Activated T-helper 17 cell treated with anti-CD3 and anti-CD28 coated beads, Interleukin-2, amount 50 U/mL, for 72 hours (primary cell): Measurements from ENCODE around the gene TATDN3. TPM values are rescaled to one million over a fixed set of nuclear protein-coding genes. Genes with fewer than 3 reads are reported as not detected.

Experiments
- ATAC-seq: fragments of 150-1000 bp; cut with Tn5 transposase; replicated peaks from 2 replicates; pipeline ENCODE4 v1.10.0; 2021; ENCODE audit warnings: mild to moderate bottlenecking, moderate library complexity
- H3K27ac Mint-ChIP-seq: one replicate; pipeline ENCODE4 v1.8.0; 2022; ENCODE audit warnings: mixed read lengths
- H3K27me3 Mint-ChIP-seq: one replicate; pipeline ENCODE4 v1.8.0; 2022; ENCODE audit warnings: mixed read lengths
- H3K36me3 Mint-ChIP-seq: one replicate; pipeline ENCODE4 v1.8.0; 2022; ENCODE audit warnings: low read depth, mild to moderate bottlenecking, mixed read lengths
- H3K4me1 Mint-ChIP-seq: one replicate; pipeline ENCODE4 v1.8.0; 2022; ENCODE audit warnings: mixed read lengths
- H3K4me3 Mint-ChIP-seq: one replicate; pipeline ENCODE4 v1.8.0; 2022; ENCODE audit warnings: mild to moderate bottlenecking, mixed read lengths
- H3K9me3 Mint-ChIP-seq: one replicate; pipeline ENCODE4 v1.8.0; 2022; ENCODE audit warnings: mixed read lengths
- total RNA-seq, 2 donors: library from RNA; stranded (reverse); gene quantifications; one replicate each; pipeline ENCODE4 v1.2.3, GENCODE V29; 2022

Gene TATDN3
- total RNA-seq, 2 donors from 2014 or later = 9.8 to 15.5 TPM

DNA sequence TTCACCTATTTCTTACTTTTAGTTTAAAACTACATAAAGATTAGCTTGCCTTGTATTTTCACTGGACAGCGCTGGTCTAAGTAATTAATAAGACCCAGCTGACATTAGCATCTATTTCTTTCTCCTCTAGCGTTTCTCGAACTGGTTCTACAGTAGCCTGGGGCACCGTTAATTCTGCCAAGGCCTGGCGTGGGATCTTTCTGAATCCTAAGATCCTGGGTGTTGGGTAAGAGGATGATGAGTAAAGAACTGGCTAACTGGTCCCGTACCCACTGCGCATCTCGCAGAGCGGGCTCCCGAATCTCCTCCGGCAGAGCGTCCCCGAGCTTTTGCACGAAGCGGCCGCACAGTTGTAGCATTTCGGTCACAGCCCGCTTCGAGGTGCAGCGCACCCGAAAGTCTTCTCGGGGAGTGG, 426 bp upstream of the TATDN3 start:
- ATAC-seq = peak; percentile 76
- H3K27ac Mint-ChIP-seq = peak overlapping the region; percentile 98
- no peaks in the 10 kb centered on the region for H3K27me3 Mint-ChIP-seq
- H3K9me3 Mint-ChIP-seq = no peaks in the 10 kb centered on the region
- peak overlapping the region; percentile 98 for H3K4me3 Mint-ChIP-seq
- peaks cover 36% of the 10 kb centered on the region for H3K36me3 Mint-ChIP-seq
- peaks cover 20% of the 10 kb centered on the region for H3K4me1 Mint-ChIP-seq

DNA sequence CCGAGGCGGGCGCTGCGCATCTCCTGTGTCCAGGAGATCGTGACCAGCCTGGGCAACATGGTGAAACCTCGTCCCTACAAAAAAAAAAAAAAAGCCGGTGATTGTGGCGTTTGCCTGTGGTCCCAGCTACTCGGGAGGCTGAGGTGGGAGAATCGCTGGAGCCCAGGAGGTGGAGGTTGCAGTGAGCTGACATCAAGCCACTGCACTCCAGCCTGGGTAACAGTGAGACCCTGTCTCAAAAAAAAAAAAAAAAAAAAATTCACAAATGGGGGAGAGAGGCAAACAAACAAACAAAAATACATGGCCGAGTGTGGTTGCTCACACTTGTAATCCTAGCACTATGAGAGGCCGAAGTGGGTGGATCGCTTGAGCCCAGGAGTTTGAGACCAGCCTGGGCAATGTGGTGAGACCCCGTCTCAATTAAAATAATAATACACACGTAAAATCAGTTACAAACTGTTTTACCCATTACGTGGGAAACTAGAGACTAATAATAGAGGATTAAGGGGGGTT, 758 bp downstream of the TATDN3 start:
- Mint-ChIP-seq H3K27me3 (no peaks in the 10 kb centered on the region), H3K9me3 (no peaks in the 10 kb centered on the region), H3K27ac (peak overlapping the region; percentile 98), H3K36me3 (peaks cover 31% of the 10 kb centered on the region), H3K4me3 (peak overlapping the region; percentile 98), H3K4me1 (peaks cover 20% of the 10 kb centered on the region)
- ATAC-seq = no peak

DNA sequence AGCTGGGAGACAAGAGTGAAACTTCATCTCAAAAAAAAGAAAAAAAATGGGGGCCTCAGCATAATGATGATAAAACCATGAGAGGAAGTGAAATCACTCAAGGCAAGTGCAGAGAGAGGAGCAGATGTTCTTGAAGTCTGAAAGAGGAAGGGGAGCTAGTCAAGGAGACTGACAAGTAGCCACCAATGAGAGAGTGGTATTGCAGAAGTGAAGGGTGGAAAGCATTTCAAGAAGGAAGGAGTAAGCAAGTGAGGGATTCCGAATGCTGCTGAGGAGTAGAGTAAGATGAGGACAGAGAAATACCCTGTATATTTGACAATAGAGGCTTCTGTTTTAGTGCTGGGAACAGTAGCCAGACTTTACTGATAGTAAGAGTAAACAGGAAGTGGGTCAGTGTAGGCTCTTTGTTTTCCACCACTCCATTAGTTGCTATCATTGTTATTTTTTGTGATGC, 2.9 kb downstream of the TATDN3 start:
- peak overlapping the region; percentile 38 for H3K4me3 Mint-ChIP-seq
- peaks cover 38% of the 10 kb centered on the region for H3K36me3 Mint-ChIP-seq
- no peak for ATAC-seq

DNA sequence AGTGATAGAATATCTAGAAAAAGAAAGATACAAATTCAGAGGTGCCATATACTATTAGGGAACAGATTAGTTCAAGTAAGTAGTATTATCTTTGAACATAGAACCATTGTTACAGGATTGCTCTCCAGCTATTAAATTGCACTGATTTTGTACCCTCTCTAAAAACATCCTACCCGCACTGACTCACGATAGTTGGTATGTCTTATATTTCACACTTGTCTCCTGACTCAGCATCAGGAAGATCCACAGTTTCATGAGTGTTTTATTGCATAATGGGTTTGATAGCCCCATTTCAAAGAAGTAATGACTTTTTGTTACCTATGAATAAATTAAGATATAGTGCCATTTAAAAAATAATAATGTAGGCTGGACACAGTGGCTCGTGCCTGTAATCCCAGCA, 6.0 kb downstream of the TATDN3 start:
- Mint-ChIP-seq H3K27ac (no peak overlapping the region), H3K4me1 (peaks cover 14% of the 10 kb centered on the region), H3K4me3 (no peak overlapping the region), H3K36me3 (peaks cover 56% of the 10 kb centered on the region), H3K27me3 (no peaks in the 10 kb centered on the region), H3K9me3 (no peaks in the 10 kb centered on the region)
- no peak for ATAC-seq

More for the DNA sequence above, 2.9 kb downstream of the TATDN3 start:
- no peaks in the 10 kb centered on the region for H3K9me3 Mint-ChIP-seq
- peak overlapping the region; percentile 78 for H3K27ac Mint-ChIP-seq
- H3K4me1 Mint-ChIP-seq = peaks cover 15% of the 10 kb centered on the region
- no peaks in the 10 kb centered on the region for H3K27me3 Mint-ChIP-seq

DNA sequence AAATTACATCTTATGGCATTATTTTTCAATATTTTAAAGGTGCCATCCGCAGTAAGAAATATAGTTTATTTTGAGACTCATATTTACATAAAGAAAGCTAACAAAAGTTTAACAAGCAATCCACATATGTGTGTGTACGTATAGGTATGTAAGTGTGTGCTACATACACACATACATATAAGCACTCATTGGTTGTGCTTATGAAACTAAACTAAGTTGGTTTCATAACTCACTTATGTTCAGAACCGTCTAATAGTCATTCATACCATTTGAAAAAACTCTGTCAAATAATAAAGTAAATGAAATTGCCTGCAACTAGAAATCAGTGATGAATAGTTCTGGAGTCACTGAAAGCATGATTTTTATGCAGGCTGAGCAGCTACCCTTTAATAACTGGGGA, 14.1 kb downstream of the TATDN3 start:
- H3K27me3 Mint-ChIP-seq = no peaks in the 10 kb centered on the region
- no peak overlapping the region for H3K27ac Mint-ChIP-seq
- H3K4me1 Mint-ChIP-seq = no peaks in the 10 kb centered on the region
- no peak for ATAC-seq
- no peaks in the 10 kb centered on the region for H3K9me3 Mint-ChIP-seq
- no peak overlapping the region for H3K4me3 Mint-ChIP-seq
- peaks cover 63% of the 10 kb centered on the region for H3K36me3 Mint-ChIP-seq

DNA sequence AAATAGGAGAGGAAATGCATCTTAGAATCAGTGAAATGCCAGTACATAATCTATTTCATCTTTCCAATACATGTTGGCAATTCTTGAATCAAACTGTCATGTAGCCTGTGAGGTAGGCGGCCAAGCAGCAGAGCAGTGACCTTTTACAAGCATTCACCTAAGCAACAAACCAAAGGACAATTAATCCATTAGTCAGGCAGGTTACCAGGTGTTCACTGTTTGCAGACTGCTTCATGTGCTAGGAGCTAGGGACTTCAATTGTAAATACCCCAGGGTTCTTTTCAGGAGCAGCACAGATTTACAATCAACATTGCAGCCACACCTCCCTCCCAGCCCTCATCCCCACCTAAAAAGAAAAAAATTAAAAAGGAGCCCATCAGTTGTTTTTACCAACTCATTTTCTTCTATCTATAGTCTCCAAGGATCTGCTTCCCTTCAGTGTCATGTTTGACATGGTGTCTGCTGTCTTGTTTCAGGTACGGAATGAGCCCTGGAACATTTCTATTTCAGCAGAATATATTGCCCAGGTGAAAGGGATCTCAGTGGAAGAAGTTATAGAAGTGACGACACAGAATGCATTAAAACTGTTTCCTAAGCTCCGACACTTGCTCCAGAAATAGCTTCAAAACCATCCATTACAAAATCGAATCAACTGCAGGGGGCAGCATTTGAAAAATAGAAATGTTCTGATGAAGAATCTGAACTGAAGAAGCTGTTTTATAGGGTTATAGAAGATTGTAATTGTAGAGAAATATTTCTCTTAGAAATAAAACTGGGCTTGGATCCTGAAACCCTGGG, 23.0 kb downstream of the TATDN3 start:
- Mint-ChIP-seq H3K27me3 (no peaks in the 10 kb centered on the region), H3K4me1 (no peaks in the 10 kb centered on the region), H3K27ac (no peak overlapping the region), H3K4me3 (no peak overlapping the region), H3K9me3 (no peaks in the 10 kb centered on the region), H3K36me3 (peaks cover 15% of the 10 kb centered on the region)
- no peak for ATAC-seq

DNA sequence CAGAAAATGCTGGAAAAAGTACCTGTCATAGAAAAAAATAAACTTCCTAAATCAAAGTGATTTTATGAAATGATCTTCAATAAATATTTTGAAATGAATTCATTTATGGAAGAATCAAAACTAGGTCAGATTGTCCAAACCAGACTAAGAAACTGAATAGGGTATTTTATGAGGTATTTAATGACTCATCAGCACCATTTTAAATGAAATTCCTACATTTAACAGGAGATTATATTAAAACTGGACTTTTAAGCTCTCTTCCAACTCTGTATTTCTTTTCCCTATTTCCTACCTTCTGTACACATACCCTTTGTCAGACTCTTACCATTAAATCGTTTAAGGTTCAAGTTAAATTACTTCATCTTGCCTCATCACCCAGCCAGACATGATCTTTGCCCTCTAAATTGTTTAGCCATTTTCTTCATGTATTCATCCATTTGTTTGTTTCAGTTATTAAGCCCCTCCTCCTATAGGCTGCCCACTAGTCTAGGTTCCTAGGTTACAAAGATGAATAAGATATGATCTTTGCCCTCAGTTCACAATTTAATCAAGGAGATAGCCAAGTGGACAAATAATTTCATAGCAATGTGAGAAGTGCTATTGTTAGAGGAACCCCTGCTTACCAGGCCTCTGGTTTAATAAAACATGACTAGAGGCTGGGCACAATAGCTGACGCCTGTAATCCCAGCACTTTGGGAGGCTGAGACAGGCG, 25.0 kb downstream of the TATDN3 start:
- H3K4me3 Mint-ChIP-seq = no peak overlapping the region
- no peaks in the 10 kb centered on the region for H3K9me3 Mint-ChIP-seq
- no peak for ATAC-seq
- no peaks in the 10 kb centered on the region for H3K4me1 Mint-ChIP-seq
- no peaks in the 10 kb centered on the region for H3K27me3 Mint-ChIP-seq
- H3K27ac Mint-ChIP-seq = no peak overlapping the region
- peaks cover 15% of the 10 kb centered on the region for H3K36me3 Mint-ChIP-seq

DNA sequence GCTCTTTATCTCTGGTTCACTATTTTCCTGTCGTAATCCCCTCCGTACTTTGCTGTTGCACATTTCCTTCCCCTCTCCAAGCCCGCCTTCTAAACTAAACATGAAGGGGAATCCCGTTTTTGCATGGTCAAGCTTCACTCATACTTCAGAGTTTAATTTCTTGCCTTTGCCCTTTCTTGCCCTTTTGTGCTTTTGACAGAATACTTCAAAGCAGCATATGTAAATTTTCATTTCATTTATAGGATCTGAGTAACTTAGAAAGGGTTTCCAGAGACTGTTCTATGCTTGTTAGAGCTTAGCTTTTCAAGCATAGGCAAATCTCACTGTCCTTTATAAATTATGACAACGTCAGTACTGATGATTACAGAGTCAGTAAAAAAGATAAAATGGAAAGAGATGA, 28.0 kb downstream of the TATDN3 start:
- Mint-ChIP-seq H3K9me3 (peaks cover 8% of the 10 kb centered on the region), H3K4me3 (no peak overlapping the region), H3K4me1 (no peaks in the 10 kb centered on the region), H3K27ac (peak overlapping the region; percentile 20), H3K27me3 (no peaks in the 10 kb centered on the region), H3K36me3 (no peaks in the 10 kb centered on the region)
- ATAC-seq = no peak

DNA sequence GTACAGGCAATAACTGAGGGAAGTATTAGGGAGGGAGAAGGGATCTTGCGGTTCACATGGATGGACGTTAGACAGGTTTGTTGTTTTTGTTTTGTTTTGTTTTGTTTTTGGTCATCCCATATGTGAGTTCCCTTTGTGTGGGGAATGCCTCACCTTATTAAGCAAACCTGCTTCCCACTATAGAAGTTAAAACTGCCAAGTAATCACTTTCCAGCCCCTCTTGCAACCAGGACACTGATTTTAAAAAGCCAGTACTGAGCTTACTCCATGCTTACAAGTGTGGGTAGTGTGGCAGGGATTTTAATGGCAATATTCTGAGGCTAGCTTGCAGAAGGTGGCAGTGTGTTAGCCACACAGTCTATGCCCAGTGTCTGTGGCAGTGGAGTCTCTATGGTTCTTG, 29.3 kb downstream of the TATDN3 start:
- Mint-ChIP-seq H3K4me1 (no peaks in the 10 kb centered on the region), H3K36me3 (no peaks in the 10 kb centered on the region), H3K9me3 (peaks cover 10% of the 10 kb centered on the region), H3K4me3 (no peak overlapping the region), H3K27me3 (no peaks in the 10 kb centered on the region), H3K27ac (no peak overlapping the region)
- ATAC-seq = no peak

DNA sequence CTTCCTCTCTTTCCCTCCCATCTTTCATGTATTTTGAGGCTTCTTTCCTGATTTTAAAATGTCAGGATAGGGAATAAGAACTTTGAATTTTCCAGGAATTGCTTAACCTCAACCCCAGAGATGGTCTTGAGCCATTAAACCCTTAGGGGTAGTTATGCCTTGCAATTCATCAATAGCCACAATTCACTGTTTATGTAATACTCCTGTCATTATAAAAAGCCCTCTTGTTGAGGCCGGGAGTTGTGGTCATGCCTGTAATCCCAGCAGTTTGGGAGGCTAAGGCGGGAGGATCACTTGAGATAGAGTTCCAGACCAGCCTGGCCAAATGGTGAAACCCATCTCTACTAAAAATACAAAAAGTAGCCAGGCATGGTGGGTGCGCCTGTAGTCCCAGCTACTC, 31.3 kb downstream of the TATDN3 start:
- H3K27me3 Mint-ChIP-seq = peaks cover 4% of the 10 kb centered on the region
- peaks cover 13% of the 10 kb centered on the region for H3K9me3 Mint-ChIP-seq
- no peak overlapping the region for H3K4me3 Mint-ChIP-seq
- H3K36me3 Mint-ChIP-seq = no peaks in the 10 kb centered on the region
- H3K27ac Mint-ChIP-seq = no peak overlapping the region
- H3K4me1 Mint-ChIP-seq = no peaks in the 10 kb centered on the region
- ATAC-seq = no peak

DNA sequence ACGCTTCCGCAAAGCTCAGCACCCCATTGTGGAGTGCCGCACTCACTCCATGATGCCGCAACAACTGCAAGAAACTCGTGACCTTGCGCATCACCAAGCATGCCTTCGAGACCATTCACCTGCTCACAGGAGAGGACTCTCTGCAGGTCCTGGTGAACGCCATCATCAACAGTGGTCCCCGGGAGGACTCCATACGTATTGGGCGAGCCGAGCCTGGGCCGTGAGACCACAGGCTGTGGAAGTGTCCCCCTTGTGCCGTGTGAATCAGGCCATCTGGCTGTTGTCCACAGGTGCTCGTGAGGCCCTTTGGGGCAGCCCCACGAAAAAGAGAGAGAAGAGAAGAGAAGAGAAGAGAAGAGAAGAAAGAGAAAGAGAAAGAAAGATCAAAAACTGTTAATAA, 32.5 kb downstream of the TATDN3 start:
- Mint-ChIP-seq H3K9me3 (peaks cover 13% of the 10 kb centered on the region), H3K27me3 (peaks cover 4% of the 10 kb centered on the region), H3K4me1 (no peaks in the 10 kb centered on the region), H3K4me3 (no peak overlapping the region), H3K36me3 (no peaks in the 10 kb centered on the region), H3K27ac (no peak overlapping the region)
- no peak for ATAC-seq

DNA sequence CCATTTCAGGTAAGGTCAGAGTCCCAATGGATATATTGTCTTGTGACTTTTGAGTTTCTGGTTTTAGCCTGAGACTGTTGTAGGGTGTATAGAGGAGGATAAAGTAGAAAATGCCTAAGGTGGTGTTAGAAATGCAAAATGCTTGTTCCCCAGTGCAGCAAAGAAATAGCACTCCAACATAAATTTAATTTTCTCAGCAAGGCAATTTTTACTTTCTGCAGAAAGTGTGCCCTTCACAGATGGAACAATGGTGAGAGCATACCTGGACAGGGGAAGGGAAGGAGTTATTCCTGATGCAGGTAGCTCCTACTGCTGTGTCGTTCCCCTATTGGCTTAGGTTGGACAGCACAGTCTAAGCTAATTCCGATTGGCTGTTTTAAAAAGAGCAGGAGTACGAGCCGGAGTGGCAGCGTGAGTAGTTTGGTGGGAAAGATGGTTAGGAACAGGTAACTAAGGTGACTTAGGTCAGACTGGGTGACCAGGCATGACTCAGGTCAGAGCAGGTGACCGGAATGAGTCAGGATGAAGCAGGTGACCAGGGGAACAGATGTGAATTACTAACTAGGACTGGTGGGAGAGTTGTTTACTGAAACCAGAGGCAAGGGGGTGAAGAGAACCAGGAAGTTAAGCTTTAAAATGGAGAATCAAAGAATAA, 34.2 kb downstream of the TATDN3 start:
- Mint-ChIP-seq H3K36me3 (no peaks in the 10 kb centered on the region), H3K27ac (no peak overlapping the region), H3K4me1 (no peaks in the 10 kb centered on the region), H3K27me3 (peaks cover 4% of the 10 kb centered on the region), H3K4me3 (no peak overlapping the region), H3K9me3 (peaks cover 13% of the 10 kb centered on the region)
- no peak for ATAC-seq

DNA sequence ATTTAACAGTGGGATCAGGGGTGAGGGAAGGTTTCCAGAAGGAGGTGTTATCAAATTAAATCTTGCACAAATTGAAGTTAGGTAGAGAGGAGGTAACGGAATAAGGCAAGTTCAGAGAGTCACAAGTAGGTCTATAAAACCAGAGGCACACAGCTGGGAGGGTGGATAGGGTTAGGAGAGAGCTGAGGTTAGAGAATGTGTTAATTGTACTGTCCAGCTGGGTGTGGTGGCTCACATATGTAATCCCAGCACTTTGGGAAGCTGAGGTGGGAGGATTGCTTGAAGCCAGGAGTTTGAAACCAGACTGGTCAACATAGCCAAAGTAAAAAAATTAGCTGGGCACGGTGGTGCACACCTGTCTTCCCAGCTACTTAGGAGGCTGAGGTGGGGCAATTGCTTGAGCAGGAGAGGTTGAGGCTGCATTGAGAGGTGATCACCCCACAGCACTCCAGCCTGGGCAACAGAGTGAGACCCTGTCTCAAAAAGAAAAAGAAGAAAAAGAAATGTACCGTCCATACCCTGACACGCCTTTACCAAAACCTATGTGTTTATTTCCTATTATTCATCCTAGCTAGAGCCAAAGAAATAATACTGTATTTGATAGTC, 35.6 kb downstream of the TATDN3 start:
- Mint-ChIP-seq H3K4me1 (no peaks in the 10 kb centered on the region), H3K9me3 (peaks cover 13% of the 10 kb centered on the region), H3K36me3 (no peaks in the 10 kb centered on the region), H3K27ac (no peak overlapping the region), H3K4me3 (no peak overlapping the region), H3K27me3 (peaks cover 4% of the 10 kb centered on the region)
- ATAC-seq = no peak

DNA sequence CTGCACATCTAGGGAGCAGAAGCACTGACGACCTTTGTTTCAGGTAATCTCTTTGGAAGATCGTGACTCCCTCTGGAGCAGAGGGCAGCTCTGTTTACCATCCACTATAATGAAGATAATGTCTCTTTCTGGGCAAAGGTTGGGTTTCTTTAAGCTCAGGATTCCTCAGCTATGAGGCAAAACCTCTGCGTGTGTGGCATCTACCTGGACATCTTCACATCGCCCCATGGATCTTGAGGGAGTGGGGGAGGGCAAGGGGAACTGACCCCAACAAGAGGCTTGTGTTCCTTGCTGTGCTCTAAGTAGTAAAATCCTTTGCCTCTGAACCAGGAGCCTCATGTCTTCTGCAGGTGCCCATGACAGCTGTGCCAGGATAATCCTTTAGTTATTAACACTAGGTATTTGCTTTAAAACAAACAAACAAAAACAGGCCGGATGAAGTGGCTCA, 36.2 kb downstream of the TATDN3 start:
- H3K4me3 Mint-ChIP-seq = no peak overlapping the region
- peaks cover 13% of the 10 kb centered on the region for H3K9me3 Mint-ChIP-seq
- H3K4me1 Mint-ChIP-seq = no peaks in the 10 kb centered on the region
- ATAC-seq = no peak
- no peaks in the 10 kb centered on the region for H3K36me3 Mint-ChIP-seq
- H3K27ac Mint-ChIP-seq = no peak overlapping the region
- peaks cover 4% of the 10 kb centered on the region for H3K27me3 Mint-ChIP-seq
